Measurements from ENCODE around the gene TPST1. TPM values are rescaled to one million over a fixed set of nuclear protein-coding genes. Genes with fewer than 3 reads are reported as not detected.
"Not testable (repeated sequence)": the region's sequence is repeated elsewhere in the genome, so short reads cannot be mapped to it uniquely, and the experiment has no call there.

The TPST1 gene
- total RNA-seq, 1 donor, result 6.5 TPM

GRCh38 chr7:66324985-66325384, 119.9 kb downstream of the TPST1 start:
- DNase-seq (ENCODE audit: low read depth in 2 of 3, low spot score in 2 of 3), result not testable (repeated sequence)

GRCh38 chr7:66326501-66327215, 121.5 kb downstream of the TPST1 start:
- no peak for DNase-seq (ENCODE audit: low read depth in 2 of 3, low spot score in 2 of 3)

- no peak for DNase-seq (ENCODE audit: low read depth in 2 of 3, low spot score in 2 of 3)
These were observed 125.8 kb downstream of the TPST1 start for GRCh38 chr7:66330961-66331360.

GRCh38 chr7:66331883-66332282, 126.7 kb downstream of the TPST1 start:
- no peak for DNase-seq (ENCODE audit: low read depth in 2 of 3, low spot score in 2 of 3)

GRCh38 chr7:66333443-66333842, 128.3 kb downstream of the TPST1 start:
- no peak for DNase-seq (ENCODE audit: low read depth in 2 of 3, low spot score in 2 of 3)

- no peak for DNase-seq (ENCODE audit: low read depth in 2 of 3, low spot score in 2 of 3)
These were observed 130.2 kb downstream of the TPST1 start for GRCh38 chr7:66335318-66335717.

- DNase-seq (ENCODE audit: low read depth in 2 of 3, low spot score in 2 of 3), result peak in 1 of 3 donors; percentile 29
These were observed 131.6 kb downstream of the TPST1 start for GRCh38 chr7:66336760-66337159.

- no peak for DNase-seq (ENCODE audit: low read depth in 2 of 3, low spot score in 2 of 3)
These were observed 134.0 kb downstream of the TPST1 start for GRCh38 chr7:66339141-66339540.

- DNase-seq (ENCODE audit: low read depth in 2 of 3, low spot score in 2 of 3), result no peak
These were observed 139.0 kb downstream of the TPST1 start for GRCh38 chr7:66344166-66344565.

- DNase-seq (ENCODE audit: low read depth in 2 of 3, low spot score in 2 of 3), result no peak
These were observed 143.4 kb downstream of the TPST1 start for GRCh38 chr7:66348531-66348930.

- DNase-seq (ENCODE audit: low read depth in 2 of 3, low spot score in 2 of 3), result peak in 2 of 3 donors; percentile 20 to 61
These were observed 143.8 kb downstream of the TPST1 start for GRCh38 chr7:66348959-66349358.

- no peak for DNase-seq (ENCODE audit: low read depth in 2 of 3, low spot score in 2 of 3)
These were observed 146.9 kb downstream of the TPST1 start for GRCh38 chr7:66352071-66352470.

GRCh38 chr7:66353547-66353946, 148.4 kb downstream of the TPST1 start:
- DNase-seq (ENCODE audit: low read depth in 2 of 3, low spot score in 2 of 3), result no peak

- DNase-seq (ENCODE audit: low read depth in 2 of 3, low spot score in 2 of 3), result no peak
These were observed 150.6 kb downstream of the TPST1 start for GRCh38 chr7:66355756-66356155.

GRCh38 chr7:66356277-66356721, 151.2 kb downstream of the TPST1 start:
- no peak for DNase-seq (ENCODE audit: low read depth in 2 of 3, low spot score in 2 of 3)

GRCh38 chr7:66357087-66357486, 152.0 kb downstream of the TPST1 start:
- no peak for DNase-seq (ENCODE audit: low read depth in 2 of 3, low spot score in 2 of 3)

- DNase-seq (ENCODE audit: low read depth in 2 of 3, low spot score in 2 of 3), result no peak
These were observed 154.6 kb downstream of the TPST1 start for GRCh38 chr7:66359656-66360211.

- no peak for DNase-seq (ENCODE audit: low read depth in 2 of 3, low spot score in 2 of 3)
These were observed 157.0 kb downstream of the TPST1 start for GRCh38 chr7:66362136-66362535.

- DNase-seq (ENCODE audit: low read depth in 2 of 3, low spot score in 2 of 3), result no peak
These were observed 158.5 kb downstream of the TPST1 start for GRCh38 chr7:66363635-66364034.

- DNase-seq (ENCODE audit: low read depth in 2 of 3, low spot score in 2 of 3), result not testable (repeated sequence)
These were observed 159.9 kb downstream of the TPST1 start for GRCh38 chr7:66365031-66365430.

GRCh38 chr7:66371096-66371824, 166.1 kb downstream of the TPST1 start:
- no peak for DNase-seq (ENCODE audit: low read depth in 2 of 3, low spot score in 2 of 3)

All from hematopoietic multipotent progenitor cell (in vitro differentiated cells).